ENCODE data around the gene RCSD1. TPM values are rescaled to one million over a fixed set of nuclear protein-coding genes. Genes with fewer than 3 reads are reported as not detected.
"Not testable (repeated sequence)": the region's sequence is repeated elsewhere in the genome, so short reads cannot be mapped to it uniquely, and the experiment has no call there.

Gene RCSD1
- total RNA-seq, 2 donors from 2014 or later, result 4.7 to 5.6 TPM

GRCh38 chr1:167605576-167605975 is 24.5 kb upstream of the RCSD1 start:
- H3K4me1 ChIP-seq, result peaks cover 4% of the 10 kb centered on the region
- no peak overlapping the region for H3K27ac ChIP-seq
- no peak overlapping the region for H3K4me3 ChIP-seq
- peaks cover 0 to 7% (median 0%) of the 10 kb centered on the region in 3 donors for H3K9me3 ChIP-seq
- intact Hi-C loops (cut with DNase I), result no loop called here
- TF ChIP-seq POLR2A (IDR thresholded peaks at IDR 0.05), result no peak
- TF ChIP-seq CTCF (IDR thresholded peaks at IDR 0.05), result no peak
- DNase-seq (no peak), ATAC-seq (no peak)
- WGBS, 2 donors, result 77 to 84% methylated on average over 3 of the region's 3 CpGs
- no peaks in the 10 kb centered on the region for H3K27me3 ChIP-seq
- no peaks in the 10 kb centered on the region for H3K36me3 ChIP-seq (replicated peaks in 1 of 2; ENCODE audit: insufficient read depth in 1 of 2, low read depth in 2 of 2)

GRCh38 chr1:167611983-167612382 is 18.0 kb upstream of the RCSD1 start:
- no peaks in the 10 kb centered on the region for H3K36me3 ChIP-seq (replicated peaks in 1 of 2; ENCODE audit: insufficient read depth in 1 of 2, low read depth in 2 of 2)
- intact Hi-C loops (cut with DNase I), result no loop called here
- no peaks in the 10 kb centered on the region for H3K27me3 ChIP-seq

GRCh38 chr1:167612587-167613385 is 17.2 kb upstream of the RCSD1 start:
- ATAC-seq, result no peak
- H3K9me3 ChIP-seq, result peaks cover 0 to 11% (median 0%) of the 10 kb centered on the region in 3 donors
- intact Hi-C loops (cut with DNase I), result no loop called here

More at GRCh38 chr1:167611983-167612382, 18.0 kb upstream of the RCSD1 start:
- H3K4me1 ChIP-seq, result no peaks in the 10 kb centered on the region
- peaks cover 0 to 15% (median 0%) of the 10 kb centered on the region in 3 donors for H3K9me3 ChIP-seq
- 65 to 67% methylated on average over 1 of the region's 1 CpG for WGBS, 2 donors
- no peak overlapping the region for H3K4me3 ChIP-seq
- DNase-seq (no peak), ATAC-seq (no peak)
- H3K27ac ChIP-seq, result no peak overlapping the region
- TF ChIP-seq POLR2A (IDR thresholded peaks at IDR 0.05), result no peak
- no peak for TF ChIP-seq CTCF (IDR thresholded peaks at IDR 0.05)

GRCh38 chr1:167613984-167614383 is 16.0 kb upstream of the RCSD1 start:
- DNase-seq; ATAC-seq; H3K36me3 ChIP-seq (replicated peaks in 1 of 2; ENCODE audit: insufficient read depth in 1 of 2, low read depth in 2 of 2); H3K4me1 ChIP-seq; H3K27ac ChIP-seq; H3K4me3 ChIP-seq; H3K9me3 ChIP-seq; intact Hi-C loops (cut with DNase I); H3K27me3 ChIP-seq: not testable (repeated sequence)
- 72 to 73% methylated on average over 2 of the region's 2 CpGs for WGBS, 2 donors

More at GRCh38 chr1:167612587-167613385, 17.2 kb upstream of the RCSD1 start:
- no peaks in the 10 kb centered on the region for H3K4me1 ChIP-seq
- no peak overlapping the region for H3K27ac ChIP-seq
- H3K36me3 ChIP-seq (replicated peaks in 1 of 2; ENCODE audit: insufficient read depth in 1 of 2, low read depth in 2 of 2), result no peaks in the 10 kb centered on the region
- no peak for TF ChIP-seq POLR2A (IDR thresholded peaks at IDR 0.05)
- no peak for TF ChIP-seq CTCF (IDR thresholded peaks at IDR 0.05)
- H3K27me3 ChIP-seq, result no peaks in the 10 kb centered on the region
- WGBS, 2 donors, result 81 to 89% methylated on average over 2 of the region's 2 CpGs
- no peak overlapping the region for H3K4me3 ChIP-seq
- no peak for DNase-seq

GRCh38 chr1:167614851-167615250 is 15.2 kb upstream of the RCSD1 start:
- DNase-seq (no peak), ATAC-seq (no peak)
- H3K4me1 ChIP-seq, result no peaks in the 10 kb centered on the region
- H3K4me3 ChIP-seq, result no peak overlapping the region
- WGBS, 2 donors, result 32 to 50% methylated on average over 1 of the region's 1 CpG
- TF ChIP-seq CTCF (IDR thresholded peaks at IDR 0.05), result no peak
- TF ChIP-seq POLR2A (IDR thresholded peaks at IDR 0.05), result no peak
- no peaks in the 10 kb centered on the region for H3K27me3 ChIP-seq
- intact Hi-C loops (cut with DNase I), result no loop called here
- H3K27ac ChIP-seq, result no peak overlapping the region
- peaks cover 0 to 8% (median 0%) of the 10 kb centered on the region in 3 donors for H3K9me3 ChIP-seq
- no peaks in the 10 kb centered on the region for H3K36me3 ChIP-seq (replicated peaks in 1 of 2; ENCODE audit: insufficient read depth in 1 of 2, low read depth in 2 of 2)
